HCT116 (cell line): ENCODE results near the gene GRIP1. TPM values are rescaled to one million over a fixed set of nuclear protein-coding genes. Genes with fewer than 3 reads are reported as not detected.

Experiments used
- ATAC-seq: fragments of 200-7000 bp; cut with Tn5 transposase; 2 replicates; pipeline ENCODE4 v1.9.1; 2020; ENCODE audit warnings: mild to moderate bottlenecking, moderate library complexity
- BruUV-seq: library from RNA; stranded (reverse); fragments of 400-500 nt; replicated peaks from 2 replicates; lab custom pipeline; 2021; lab: Mats Ljungman, UMichigan
- CTCF ChIA-PET: fragments of 300-600 bp; sonication (Branson Sonifier 250); formaldehyde crosslinking; loops from one replicate; lab custom pipeline; 2021; ENCODE audit warnings: antibody characterized with exemption; lab: Charles Lee
- POLR2A ChIA-PET: fragments of 300-600, 350-600 bp; sonication (Branson Sonifier 250); formaldehyde crosslinking; loops from one replicate; lab custom pipeline; 2021; ENCODE audit warnings: antibody characterized with exemption; lab: Charles Lee
- RAD21 ChIA-PET, 2 experiments: fragments of 300-600 bp; sonication (Branson Sonifier 250); formaldehyde crosslinking; loops; one replicate each; lab custom pipeline; 2023; ENCODE audit warnings: low total read pairs in 2 of 2; ENCODE audit not compliant: uncharacterized antibody in 2 of 2, unreplicated experiment in 2 of 2, low non-redundant PET in 1 of 2; lab: Charles Lee
- DNase-seq: peaks from one replicate; pipeline ENCODE4 v3.0.0-alpha.2; 2010; ENCODE audit warnings: low read depth, low spot score
- H2AFZ ChIP-seq: fragments of 200-600 bp; shearing (Covaris generic), sonication (generic); 2 replicates; pipeline ENCODE4 v1.6.1; 2017; ENCODE audit warnings: low read depth, mixed run types, mixed read lengths, antibody characterized with exemption, low read length; ENCODE audit not compliant: poor library complexity, severe bottlenecking
- H3K27ac ChIP-seq: 2 replicates; pipeline ENCODE4 v1.5.1; 2012; ENCODE audit warnings: low read depth, low read length
- H3K27me3 ChIP-seq: fragments of 200-600 bp; sonication (generic); 2 replicates; pipeline ENCODE4 v1.6.1; 2016; ENCODE audit warnings: mixed run types, low read length, mixed read lengths; ENCODE audit not compliant: insufficient read depth
- H3K36me3 ChIP-seq, 2 experiments: fragments of 200-500 bp in 1 of 2; fragments of 200-600 bp in 1 of 2; sonication (Bioruptor generic) in 1 of 2; sonication (generic) in 1 of 2; 2 replicates each; pipeline versions ENCODE4 v1.5.1 to v1.6.1; 2014 to 2016; ENCODE audit warnings: low read length in 2 of 2, inconsistent platforms in 1 of 2, mixed read lengths in 1 of 2, mixed run types in 1 of 2; ENCODE audit not compliant: insufficient read depth in 2 of 2, control insufficient read depth in 1 of 2
- H3K4me1 ChIP-seq, 2 experiments: fragments of 200-600 bp in 1 of 2; sonication (generic) in 1 of 2; 2 replicates each; pipeline versions ENCODE4 v1.5.1 to v1.6.1; 2012 to 2017; ENCODE audit warnings: low read length in 2 of 2, inconsistent platforms in 1 of 2, mild to moderate bottlenecking in 1 of 2, mixed read lengths in 1 of 2, mixed run types in 1 of 2, moderate library complexity in 1 of 2; ENCODE audit not compliant: insufficient read depth in 2 of 2, control insufficient read depth in 1 of 2
- H3K4me2 ChIP-seq: fragments of 200-600 bp; sonication (generic); 2 replicates; pipeline ENCODE4 v1.6.1; 2017; ENCODE audit warnings: mixed run types, low read length, mixed read lengths
- H3K4me3 ChIP-seq, 2 experiments: fragments of 200-600 bp in 1 of 2; sonication (generic) in 1 of 2; replicated peaks in 1 of 2; 2 replicates each; pipeline ENCODE4 v1.5.1; 2011 to 2016; ENCODE audit warnings: low read length in 2 of 2, control low read depth in 1 of 2, low read depth in 1 of 2, mild to moderate bottlenecking in 1 of 2, mixed read lengths in 1 of 2, mixed run types in 1 of 2
- H3K79me2 ChIP-seq: fragments of 200-600 bp; sonication (generic); 2 replicates; pipeline ENCODE4 v1.6.1; 2017; ENCODE audit warnings: mild to moderate bottlenecking, mixed run types, low read length, moderate library complexity, mixed read lengths; ENCODE audit not compliant: insufficient read depth
- H3K9ac ChIP-seq: fragments of 200-600 bp; sonication (generic); 2 replicates; pipeline ENCODE4 v1.6.1; 2016; ENCODE audit warnings: low read length, mixed read lengths
- H3K9me2 ChIP-seq: fragments of 200-600 bp; sonication (generic), shearing (Covaris generic); 2 replicates; pipeline ENCODE4 v1.6.1; 2017; ENCODE audit warnings: mixed run types, mild to moderate bottlenecking, moderate library complexity; ENCODE audit not compliant: insufficient read depth
- H3K9me3 ChIP-seq, 2 experiments: fragments of 200-500 bp in 1 of 2; fragments of 200-600 bp in 1 of 2; sonication (Bioruptor generic) in 1 of 2; sonication (generic) in 1 of 2; 2 replicates each; pipeline ENCODE4 v1.6.1; 2014 to 2017; ENCODE audit warnings: low read length in 2 of 2, mixed read lengths in 2 of 2, inconsistent platforms in 1 of 2, low read depth in 1 of 2, mild to moderate bottlenecking in 1 of 2, mixed run types in 1 of 2, moderate library complexity in 1 of 2; ENCODE audit not compliant: control insufficient read depth in 1 of 2, insufficient read depth in 1 of 2
- H4K20me1 ChIP-seq: fragments of 200-600 bp; sonication (generic), shearing (Covaris generic); 2 replicates; pipeline ENCODE4 v1.6.1; 2017; ENCODE audit warnings: mixed run types, mild to moderate bottlenecking, moderate library complexity; ENCODE audit not compliant: insufficient read depth
- CBX3 ChIP-seq: IDR thresholded peaks from 2 replicates; pipeline ENCODE4 v1.6.1; 2012; ENCODE audit warnings: low read depth
- CEBPB ChIP-seq: IDR thresholded peaks from 2 replicates; pipeline ENCODE4 v1.6.1; 2012; ENCODE audit warnings: low read depth
- EZH2 ChIP-seq: fragments of 200-600 bp; sonication (generic); IDR thresholded peaks from 2 replicates; pipeline ENCODE4 v1.6.1; 2017; ENCODE audit warnings: antibody characterized with exemption, mixed run types
- FOSL1 ChIP-seq: IDR thresholded peaks from 2 replicates; pipeline ENCODE4 v1.6.1; 2012; ENCODE audit warnings: low read depth
- JUND ChIP-seq: IDR thresholded peaks from 2 replicates; pipeline ENCODE4 v1.6.1; 2012
- MAX ChIP-seq: IDR thresholded peaks from 2 replicates; pipeline ENCODE4 v1.6.1; 2012
- POLR2A ChIP-seq: IDR thresholded peaks from 2 replicates; pipeline ENCODE4 v1.7.0; 2011; ENCODE audit warnings: borderline replicate concordance; ENCODE audit not compliant: insufficient read depth, insufficient read length; ENCODE audit errors: extremely low read depth
- POLR2AphosphoS5 ChIP-seq: IDR thresholded peaks from 2 replicates; pipeline ENCODE4 v1.6.1; 2011; ENCODE audit warnings: mild to moderate bottlenecking, low read depth, low read length, moderate library complexity
- SIN3A ChIP-seq: IDR thresholded peaks from 2 replicates; pipeline ENCODE4 v1.6.1; 2012; ENCODE audit warnings: low read depth
- SRF ChIP-seq: IDR thresholded peaks from 2 replicates; pipeline ENCODE4 v1.6.1; 2012; ENCODE audit warnings: low read depth
- YY1 ChIP-seq: IDR thresholded peaks from 2 replicates; pipeline ENCODE4 v1.6.1; 2011; ENCODE audit warnings: low read length, low read depth, moderate library complexity, mild to moderate bottlenecking; ENCODE audit not compliant: insufficient replicate concordance; ENCODE audit errors: extremely low read depth
- ZFX ChIP-seq: fragments of 450-650 bp; IDR thresholded peaks from 2 replicates; pipeline ENCODE4 v1.6.1; 2017
- ZNF274 ChIP-seq: fragments of 200-500 bp; sonication (Bioruptor generic); IDR thresholded peaks from 2 replicates; pipeline ENCODE4 v1.6.1; 2014; ENCODE audit warnings: mild to moderate bottlenecking, low read depth, low read length, inconsistent platforms
- intact Hi-C: fragments of 100-400 bp; cut with micrococcal nuclease; formaldehyde crosslinking; loops from 2 replicates; pipeline ENCODE4 v1.10.0; 2022
- total RNA-seq: library from RNA; stranded (reverse); gene quantifications from one replicate; pipeline ENCODE4 v1.2.1, GENCODE V29; 2021; ENCODE audit not compliant: unreplicated experiment

The GRIP1 gene
- total RNA-seq, 1 experiment from 2014 or later = not detected

- POLR2A ChIA-PET = no interaction called here
- BruUV-seq = no TSS peak
- CTCF ChIA-PET = no interaction called here
- H3K4me3 ChIP-seq = no peak overlapping the region
- H3K9me3 ChIP-seq = no peaks in the 10 kb centered on the region
- intact Hi-C loops = no loop called here
- H3K27ac ChIP-seq = no peak overlapping the region
- no peaks in the 10 kb centered on the region for H3K79me2 ChIP-seq
- H4K20me1 ChIP-seq = no peaks in the 10 kb centered on the region; the same call in 1 of the 2 replicates
- H3K9me2 ChIP-seq = no peaks in the 10 kb centered on the region
- ATAC-seq = no peak
- RAD21 ChIA-PET = no interaction called here
- H2AFZ ChIP-seq = no peak overlapping the region
- H3K36me3 ChIP-seq = no peaks in the 10 kb centered on the region
- TF ChIP-seq YY1 (no peak), CEBPB (no peak), ZNF274 (no peak), SIN3A (no peak), POLR2AphosphoS5 (no peak), ZFX (no peak), EZH2 (no peak), JUND (no peak), CBX3 (no peak), POLR2A (no peak)
- peaks cover 44% of the 10 kb centered on the region for H3K27me3 ChIP-seq
- no peaks in the 10 kb centered on the region for H3K4me1 ChIP-seq
- no peak for DNase-seq
- no peak overlapping the region for H3K9ac ChIP-seq
- no peak overlapping the region for H3K4me2 ChIP-seq
Observed at GRCh38 chr12:66664076-66664475, 14.8 kb downstream of the GRIP1 start.

- intact Hi-C loops = no loop called here
- no TSS peak for BruUV-seq
- ATAC-seq = no peak
- no peak overlapping the region for H3K4me2 ChIP-seq
- H3K4me1 ChIP-seq = no peaks in the 10 kb centered on the region
- H3K9me2 ChIP-seq = no peaks in the 10 kb centered on the region
- H3K79me2 ChIP-seq = no peaks in the 10 kb centered on the region
- RAD21 ChIA-PET = no interaction called here
- no peak overlapping the region for H3K4me3 ChIP-seq
- no peak overlapping the region for H2AFZ ChIP-seq
- no peaks in the 10 kb centered on the region; the same call in 1 of the 2 replicates for H4K20me1 ChIP-seq
- H3K9me3 ChIP-seq = no peaks in the 10 kb centered on the region
- H3K9ac ChIP-seq = no peak overlapping the region
- H3K27ac ChIP-seq = no peak overlapping the region
- H3K27me3 ChIP-seq = peaks cover 40% of the 10 kb centered on the region
- H3K36me3 ChIP-seq = no peaks in the 10 kb centered on the region
- CTCF ChIA-PET = no interaction called here
- POLR2A ChIA-PET = no interaction called here
- TF ChIP-seq MAX (no peak), SRF (no peak), FOSL1 (no peak)
- no peak for DNase-seq
Observed at GRCh38 chr12:66663611-66664010, 15.3 kb downstream of the GRIP1 start.
